ENCODE measurements around the gene PRKACG.

The PRKACG gene

DNA sequence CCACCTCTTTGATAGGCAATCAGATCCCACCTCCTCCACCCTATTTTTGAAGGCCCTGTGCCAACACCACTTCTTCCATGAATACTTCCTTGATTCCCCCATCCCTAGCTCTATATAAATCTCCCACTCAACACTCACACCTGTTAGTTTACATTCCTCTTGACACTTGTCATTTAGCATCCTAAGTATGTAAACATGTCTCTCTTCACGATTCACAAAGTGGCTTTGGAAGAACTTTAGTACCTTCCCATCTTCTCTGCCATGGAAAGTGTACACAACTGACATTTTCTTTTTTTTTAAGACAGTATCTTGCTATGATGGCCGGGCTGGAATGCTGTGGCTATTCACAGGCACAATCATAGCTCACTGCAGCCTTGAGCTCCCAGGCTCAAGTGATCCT, 20.2 kb upstream of the PRKACG start:
- TF ChIP-seq SIN3A (IDR thresholded peaks at IDR 0.05; ENCODE audit: borderline replicate concordance, insufficient read depth, low read length) = no peak
- no peak for TF ChIP-seq TAF1 (IDR thresholded peaks at IDR 0.05; ENCODE audit: borderline replicate concordance, insufficient read depth, low read length)
- TF ChIP-seq, protein P1, sequence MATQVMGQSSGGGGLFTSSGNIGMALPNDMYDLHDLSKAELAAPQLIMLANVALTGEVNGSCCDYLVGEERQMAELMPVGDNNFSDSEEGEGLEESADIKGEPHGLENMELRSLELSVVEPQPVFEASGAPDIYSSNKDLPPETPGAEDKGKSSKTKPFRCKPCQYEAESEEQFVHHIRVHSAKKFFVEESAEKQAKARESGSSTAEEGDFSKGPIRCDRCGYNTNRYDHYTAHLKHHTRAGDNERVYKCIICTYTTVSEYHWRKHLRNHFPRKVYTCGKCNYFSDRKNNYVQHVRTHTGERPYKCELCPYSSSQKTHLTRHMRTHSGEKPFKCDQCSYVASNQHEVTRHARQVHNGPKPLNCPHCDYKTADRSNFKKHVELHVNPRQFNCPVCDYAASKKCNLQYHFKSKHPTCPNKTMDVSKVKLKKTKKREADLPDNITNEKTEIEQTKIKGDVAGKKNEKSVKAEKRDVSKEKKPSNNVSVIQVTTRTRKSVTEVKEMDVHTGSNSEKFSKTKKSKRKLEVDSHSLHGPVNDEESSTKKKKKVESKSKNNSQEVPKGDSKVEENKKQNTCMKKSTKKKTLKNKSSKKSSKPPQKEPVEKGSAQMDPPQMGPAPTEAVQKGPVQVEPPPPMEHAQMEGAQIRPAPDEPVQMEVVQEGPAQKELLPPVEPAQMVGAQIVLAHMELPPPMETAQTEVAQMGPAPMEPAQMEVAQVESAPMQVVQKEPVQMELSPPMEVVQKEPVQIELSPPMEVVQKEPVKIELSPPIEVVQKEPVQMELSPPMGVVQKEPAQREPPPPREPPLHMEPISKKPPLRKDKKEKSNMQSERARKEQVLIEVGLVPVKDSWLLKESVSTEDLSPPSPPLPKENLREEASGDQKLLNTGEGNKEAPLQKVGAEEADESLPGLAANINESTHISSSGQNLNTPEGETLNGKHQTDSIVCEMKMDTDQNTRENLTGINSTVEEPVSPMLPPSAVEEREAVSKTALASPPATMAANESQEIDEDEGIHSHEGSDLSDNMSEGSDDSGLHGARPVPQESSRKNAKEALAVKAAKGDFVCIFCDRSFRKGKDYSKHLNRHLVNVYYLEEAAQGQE (IDR thresholded peaks at IDR 0.05; ENCODE audit: insufficient read depth in 1 of 2, low read depth in 2 of 2, low read length in 2 of 2) = no peak
- TF ChIP-seq POLR2AphosphoS5 (IDR thresholded peaks at IDR 0.05; ENCODE audit: low read depth, low read length) = no peak
- TF ChIP-seq FOXP2 (optimal IDR thresholded peaks at IDR 0.05; ENCODE audit: borderline replicate concordance, extremely low read depth, extremely low read length, insufficient read depth) = no peak

DNA sequence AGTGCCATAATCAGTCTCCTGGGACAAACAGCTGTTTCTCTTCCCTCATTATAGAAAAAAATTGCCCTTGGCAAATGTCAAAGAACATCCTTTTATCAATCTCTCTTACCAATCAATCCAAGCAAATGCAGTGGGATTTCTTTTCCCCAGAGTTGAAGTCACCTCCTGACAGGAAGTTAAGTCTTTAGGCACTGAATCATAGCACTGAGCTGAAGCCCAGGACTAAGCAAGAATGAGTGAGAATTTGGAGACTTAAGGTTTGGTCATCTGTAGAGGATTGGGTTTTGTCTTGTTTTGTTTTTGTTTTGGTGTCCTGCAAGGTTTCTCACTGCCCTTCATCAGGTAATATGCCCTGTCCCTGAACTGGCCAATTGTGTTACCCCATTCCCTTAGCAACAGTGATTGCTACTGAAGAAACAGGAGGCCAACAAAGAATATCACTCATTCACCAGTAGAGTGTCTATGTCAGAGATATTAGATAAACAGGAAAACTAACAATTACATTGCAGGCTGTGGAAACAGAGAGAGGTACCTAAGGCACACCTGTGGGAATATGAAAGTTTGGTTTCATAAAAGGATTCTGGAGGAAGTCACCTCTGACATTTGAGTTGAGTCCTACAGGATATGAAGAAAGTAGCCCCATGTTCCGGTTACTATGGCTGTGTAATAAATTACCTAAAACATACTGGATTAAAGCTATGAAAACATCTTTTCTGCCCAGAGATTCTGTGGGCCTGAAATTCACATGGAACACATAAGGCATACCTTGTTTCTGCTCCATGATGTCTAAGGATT, 17.1 kb upstream of the PRKACG start:
- TF ChIP-seq, protein P1 (IDR thresholded peaks at IDR 0.05; ENCODE audit: insufficient read depth in 1 of 2, low read depth in 2 of 2, low read length in 2 of 2) = no peak
- TF ChIP-seq SIN3A (IDR thresholded peaks at IDR 0.05; ENCODE audit: borderline replicate concordance, insufficient read depth, low read length) = no peak
- TF ChIP-seq FOXP2 (optimal IDR thresholded peaks at IDR 0.05; ENCODE audit: borderline replicate concordance, extremely low read depth, extremely low read length, insufficient read depth) = no peak
- no peak for TF ChIP-seq TAF1 (IDR thresholded peaks at IDR 0.05; ENCODE audit: borderline replicate concordance, insufficient read depth, low read length)
- no peak for TF ChIP-seq POLR2AphosphoS5 (IDR thresholded peaks at IDR 0.05; ENCODE audit: low read depth, low read length)

DNA sequence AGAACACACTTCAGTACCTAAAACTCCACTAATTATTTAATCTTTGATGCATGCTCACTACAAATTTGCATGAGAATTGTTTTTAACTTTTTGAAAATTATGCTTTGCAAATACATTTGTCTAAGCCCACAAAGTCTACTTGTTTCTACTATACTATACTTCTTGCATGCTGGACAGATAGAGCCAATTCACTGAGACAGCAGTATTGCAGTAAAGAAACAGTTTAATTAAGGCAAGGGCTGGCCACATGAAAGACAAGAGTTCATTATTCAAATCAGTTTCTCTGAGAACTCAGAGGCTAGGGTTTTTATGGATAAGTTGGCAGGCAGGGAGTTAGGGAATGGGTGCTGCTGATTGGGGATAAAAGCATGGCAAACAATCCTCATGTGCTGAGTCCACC, 15.6 kb upstream of the PRKACG start:
- TF ChIP-seq TAF1 (IDR thresholded peaks at IDR 0.05; ENCODE audit: borderline replicate concordance, insufficient read depth, low read length) (no peak), SIN3A (IDR thresholded peaks at IDR 0.05; ENCODE audit: borderline replicate concordance, insufficient read depth, low read length) (no peak), POLR2AphosphoS5 (IDR thresholded peaks at IDR 0.05; ENCODE audit: low read depth, low read length) (no peak), FOXP2 (optimal IDR thresholded peaks at IDR 0.05; ENCODE audit: borderline replicate concordance, extremely low read depth, extremely low read length, insufficient read depth) (no peak)
- TF ChIP-seq, protein P1 (IDR thresholded peaks at IDR 0.05; ENCODE audit: insufficient read depth in 1 of 2, low read depth in 2 of 2, low read length in 2 of 2) = no peak

DNA sequence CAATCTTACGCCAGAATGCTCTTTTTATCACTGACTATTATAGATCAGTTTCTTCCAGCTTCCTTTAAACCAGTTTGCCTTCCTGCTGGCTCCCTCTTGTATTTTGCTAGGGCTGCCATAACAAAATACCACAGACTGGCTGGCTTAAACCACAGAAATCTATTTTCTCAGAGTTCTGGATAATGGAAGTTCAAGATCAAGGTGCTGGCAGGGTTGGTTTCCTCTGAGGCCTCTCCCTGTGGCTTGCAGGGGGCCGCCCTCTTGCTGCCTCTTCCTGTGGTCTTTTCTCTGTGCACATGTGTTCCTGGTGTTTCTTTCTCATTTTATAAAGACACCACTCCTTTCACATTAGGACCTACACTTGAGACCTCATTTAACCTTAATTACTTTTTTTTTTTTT, 14.8 kb upstream of the PRKACG start:
- TF ChIP-seq POLR2AphosphoS5 (IDR thresholded peaks at IDR 0.05; ENCODE audit: low read depth, low read length) = no peak

DNA sequence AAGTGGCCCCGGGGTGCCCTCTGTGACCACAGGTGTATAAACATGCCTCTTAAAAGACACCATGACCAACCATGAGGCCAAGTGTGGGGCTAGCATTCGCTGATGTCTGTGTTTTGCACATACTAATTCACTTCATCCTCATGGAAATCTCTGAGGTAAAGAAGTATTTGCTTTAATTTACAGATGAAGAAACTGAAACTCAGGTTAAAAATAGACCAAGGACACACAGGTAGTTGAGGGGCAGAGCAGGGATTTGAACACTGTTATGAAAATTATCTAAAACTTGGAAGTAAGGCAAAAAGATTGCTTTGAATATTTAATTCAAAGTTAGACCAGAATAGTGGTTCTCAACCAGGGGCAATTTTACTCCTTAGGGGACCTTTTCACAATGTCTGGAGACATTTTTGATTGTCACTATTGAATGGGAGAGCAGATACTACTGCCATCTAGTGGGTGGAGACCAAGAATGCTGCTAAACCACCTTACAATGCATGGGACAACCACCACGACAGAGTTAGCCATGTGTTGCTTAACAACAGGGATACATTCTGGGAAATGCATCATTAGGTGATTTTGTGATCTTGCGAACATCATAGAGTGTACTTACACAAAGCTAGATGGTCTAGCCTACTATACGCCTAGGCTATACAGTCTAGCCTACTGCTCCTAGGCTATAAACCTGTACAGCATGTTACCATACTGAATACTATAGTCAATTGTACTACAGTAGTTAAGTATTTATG, 13.6 kb upstream of the PRKACG start:
- TF ChIP-seq TAF1 (IDR thresholded peaks at IDR 0.05; ENCODE audit: borderline replicate concordance, insufficient read depth, low read length) = no peak
- TF ChIP-seq SIN3A (IDR thresholded peaks at IDR 0.05; ENCODE audit: borderline replicate concordance, insufficient read depth, low read length) = no peak
- TF ChIP-seq POLR2AphosphoS5 (IDR thresholded peaks at IDR 0.05; ENCODE audit: low read depth, low read length) = no peak
- TF ChIP-seq, protein P1 (IDR thresholded peaks at IDR 0.05; ENCODE audit: insufficient read depth in 1 of 2, low read depth in 2 of 2, low read length in 2 of 2) = no peak
- no peak for TF ChIP-seq FOXP2 (optimal IDR thresholded peaks at IDR 0.05; ENCODE audit: borderline replicate concordance, extremely low read depth, extremely low read length, insufficient read depth)
